CD4-positive, alpha-beta T cell treated with Interleukin-12 subunit alpha and Interleukin-12 subunit beta, for 1 hour (primary cell): ENCODE measurements around the gene ZNF785.
"Not testable (repeated sequence)": the region's sequence is repeated elsewhere in the genome, so short reads cannot be mapped to it uniquely, and the experiment has no call there.

Experiments
- DNase-seq: peaks from one replicate; pipeline ENCODE4 v3.0.0-alpha.2; 2020

Gene ZNF785

DNA sequence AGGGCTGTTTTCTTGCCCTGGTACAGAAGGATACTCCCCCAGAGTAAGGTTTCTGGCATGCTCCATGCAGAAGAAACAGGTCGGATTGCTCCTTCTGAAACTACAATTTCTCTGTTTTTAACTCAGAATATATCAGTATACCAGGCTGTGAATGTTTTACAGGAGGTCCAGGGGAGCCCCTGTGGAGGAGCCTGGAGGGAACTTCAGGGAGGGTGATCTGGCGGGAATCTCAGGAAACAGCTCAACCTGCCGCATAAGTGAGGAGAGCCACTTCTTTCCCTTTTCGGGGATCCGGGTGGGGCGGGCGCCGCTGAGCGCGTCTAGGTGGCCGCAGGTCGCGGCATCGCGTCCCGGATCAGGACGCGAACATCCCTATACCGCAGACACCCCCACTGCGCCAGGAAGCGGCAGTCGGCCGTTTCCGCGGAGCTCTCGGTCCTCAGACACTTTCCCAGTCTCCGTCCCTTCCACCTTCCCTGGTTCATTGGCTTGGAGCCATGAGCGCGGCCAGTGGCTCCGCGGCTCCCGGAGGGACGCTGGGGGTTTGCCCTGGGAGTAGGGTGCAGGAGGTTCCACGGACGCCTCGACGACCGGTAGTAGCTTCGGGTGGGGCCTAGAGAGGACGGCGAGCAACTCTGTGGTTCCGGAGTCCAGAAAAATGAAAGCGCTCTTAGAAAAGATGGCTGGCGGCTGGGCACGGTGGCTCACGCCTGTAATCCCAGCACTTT lies 24.2 kb downstream of the ZNF785 start:
- peak; percentile 39 for DNase-seq

DNA sequence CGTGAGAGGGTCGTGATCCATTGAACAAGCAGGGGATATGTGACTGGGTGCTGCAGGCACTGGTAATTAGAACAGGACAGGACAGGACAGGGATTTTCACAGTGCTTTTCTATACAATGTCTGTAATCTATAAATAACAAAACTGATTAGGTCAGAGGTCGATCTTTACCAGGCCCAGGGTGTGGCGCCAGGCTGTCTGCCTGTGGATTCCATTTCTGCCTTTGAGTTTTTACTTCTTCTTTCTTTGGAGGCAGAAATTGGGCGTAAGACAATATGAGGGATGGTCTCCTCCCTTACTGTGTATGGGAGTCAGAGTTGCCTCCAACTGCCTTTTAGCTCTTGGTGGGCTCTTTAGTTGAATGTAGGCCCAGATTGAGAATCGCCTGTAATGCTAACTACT lies 25.8 kb downstream of the ZNF785 start:
- no peak for DNase-seq

DNA sequence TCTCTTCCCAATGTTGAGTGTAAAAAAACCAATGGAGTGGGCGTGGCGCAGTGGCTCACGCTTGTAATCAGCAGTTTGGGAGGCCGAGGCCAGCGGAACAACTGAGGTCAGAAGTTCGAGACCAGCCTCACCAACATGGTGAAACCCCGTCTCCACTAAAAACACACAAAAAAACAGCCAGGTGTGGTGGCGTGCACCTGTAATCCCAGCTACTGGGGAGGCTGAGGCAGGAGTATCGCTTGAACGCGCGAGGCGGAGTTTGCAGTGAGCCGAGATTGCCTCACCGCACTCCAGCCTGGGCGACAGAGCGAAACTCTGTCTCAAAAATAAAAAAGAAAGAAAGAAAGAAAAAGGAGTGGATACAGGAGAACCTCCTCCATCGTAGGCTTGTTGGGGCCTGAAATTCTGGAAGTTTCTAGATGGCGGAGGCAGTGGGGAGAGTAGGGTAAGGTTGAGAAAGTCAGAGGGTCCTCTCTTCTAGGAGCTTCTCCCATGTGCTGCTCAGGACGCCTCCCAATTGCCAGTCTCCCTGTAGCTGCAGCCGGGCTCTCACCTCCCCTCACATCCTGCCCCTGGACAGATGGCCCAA lies 26.6 kb downstream of the ZNF785 start:
- DNase-seq = no peak

DNA sequence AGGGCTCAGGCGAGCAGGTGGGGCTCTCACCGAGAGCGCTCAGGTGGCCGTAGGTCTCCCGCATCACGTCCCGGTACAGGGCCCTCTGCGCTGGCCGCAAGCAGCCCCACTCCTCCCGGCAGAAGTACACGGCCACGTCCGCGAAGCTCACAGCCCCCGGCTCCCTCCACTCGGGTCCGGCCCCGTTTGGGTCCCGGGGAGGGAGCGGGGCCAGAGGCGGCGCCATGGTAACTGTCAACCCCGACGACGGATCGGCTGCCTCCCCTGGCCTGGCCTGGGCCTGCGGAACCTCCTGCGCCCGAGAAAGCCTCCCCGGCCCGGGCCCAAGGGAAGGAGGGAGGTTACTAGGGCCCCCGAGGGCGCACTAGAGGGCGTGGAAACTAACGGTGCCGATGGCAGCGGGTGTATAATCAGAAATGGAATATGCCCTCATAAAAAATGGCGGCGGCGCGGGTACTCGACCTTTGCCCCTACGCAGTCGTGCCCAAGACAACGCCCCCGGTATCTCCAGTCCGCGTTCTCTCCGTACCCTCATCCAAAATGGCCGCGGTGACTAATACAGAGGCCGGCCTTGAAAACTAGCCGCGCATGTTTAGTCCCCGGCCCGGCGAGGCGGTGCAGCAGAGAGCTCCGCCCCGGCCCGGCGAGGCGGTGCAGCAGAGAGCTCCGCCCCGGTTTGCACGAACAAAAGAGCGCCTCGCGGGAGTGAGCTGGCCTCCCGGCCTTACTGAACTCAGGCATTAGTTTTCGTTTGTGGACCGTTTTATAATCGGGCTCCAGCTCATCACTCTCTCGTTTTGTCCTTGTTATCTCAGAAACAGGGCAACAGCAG lies 27.3 kb downstream of the ZNF785 start, which contains the start of gene ZNF764:
Gene ZNF764 (minus strand): TSS at position 418 of the 832 bp plus-strand sequence. CDS start 192 bp downstream, at position 226.
- DNase-seq = peak; percentile 99

DNA sequence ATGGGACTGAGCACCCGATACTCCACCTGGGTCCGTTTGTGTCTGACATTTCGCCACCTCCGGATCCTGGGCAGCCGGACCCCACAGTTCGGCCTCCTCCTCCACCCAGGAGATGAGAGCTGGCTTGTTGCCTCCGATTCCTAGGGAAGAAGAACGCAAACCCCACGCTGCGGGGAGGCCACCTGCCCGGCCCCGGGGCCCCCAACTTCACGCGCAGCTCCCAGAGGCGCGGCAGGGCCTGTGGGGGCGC lies 27.9 kb downstream of the ZNF785 start:
- DNase-seq = no peak

DNA sequence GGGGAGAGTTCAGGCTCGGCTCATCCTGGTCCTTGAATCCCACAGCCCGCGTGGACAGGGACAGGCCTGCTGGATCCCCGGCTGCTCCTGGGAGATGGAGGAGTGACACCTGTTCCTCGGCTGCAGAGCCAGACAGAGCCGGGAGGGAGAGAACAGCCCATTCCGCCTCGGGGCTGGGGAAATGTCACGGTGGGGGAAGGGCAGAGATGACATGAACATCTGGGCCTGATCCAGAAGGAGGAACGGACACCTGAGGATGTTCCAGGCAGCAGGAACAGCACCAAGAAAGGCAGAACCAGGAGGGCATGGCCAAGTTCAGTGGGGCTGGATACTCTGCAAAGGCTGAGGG lies 29.4 kb downstream of the ZNF785 start:
- no peak for DNase-seq

DNA sequence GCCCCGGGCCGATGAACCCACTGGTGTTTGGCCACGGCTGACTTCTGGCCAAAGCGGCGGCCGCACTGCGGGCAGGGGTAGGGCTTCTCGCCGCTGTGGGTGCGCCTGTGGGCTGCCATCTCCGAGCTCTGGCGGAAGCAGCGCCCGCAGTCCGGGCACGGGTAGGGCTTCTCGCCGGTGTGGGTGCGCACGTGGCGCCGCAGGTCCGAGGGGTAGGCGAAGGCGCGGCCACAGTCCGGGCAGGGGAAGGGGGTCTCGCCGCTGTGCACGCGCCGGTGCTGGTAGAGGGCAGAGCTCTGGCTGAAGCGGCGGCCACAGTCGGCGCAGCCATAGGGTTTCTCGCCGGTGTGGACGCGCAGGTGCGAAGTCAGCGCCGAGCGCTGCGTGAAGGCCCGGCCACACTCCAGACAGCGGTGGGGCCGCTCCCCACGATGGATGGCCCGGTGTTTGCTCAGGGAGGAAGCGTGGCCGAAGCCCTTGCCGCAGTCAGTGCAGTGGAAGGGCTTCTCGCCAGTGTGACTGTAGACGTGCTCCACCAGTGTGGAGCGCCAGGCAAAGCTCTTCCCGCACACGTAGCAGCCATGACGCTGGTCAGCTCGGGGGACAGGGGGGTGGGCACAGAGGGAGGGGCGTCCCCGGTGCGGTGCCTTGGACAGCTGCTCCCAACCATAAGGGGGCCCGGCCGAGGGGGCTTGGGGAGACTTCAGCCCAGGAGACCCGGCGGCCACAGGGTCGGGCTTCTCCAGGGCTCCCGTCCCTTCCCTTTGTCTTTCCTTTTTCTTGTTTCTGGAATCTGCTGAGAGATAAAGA lies 30.0 kb downstream of the ZNF785 start:
- no peak for DNase-seq

DNA sequence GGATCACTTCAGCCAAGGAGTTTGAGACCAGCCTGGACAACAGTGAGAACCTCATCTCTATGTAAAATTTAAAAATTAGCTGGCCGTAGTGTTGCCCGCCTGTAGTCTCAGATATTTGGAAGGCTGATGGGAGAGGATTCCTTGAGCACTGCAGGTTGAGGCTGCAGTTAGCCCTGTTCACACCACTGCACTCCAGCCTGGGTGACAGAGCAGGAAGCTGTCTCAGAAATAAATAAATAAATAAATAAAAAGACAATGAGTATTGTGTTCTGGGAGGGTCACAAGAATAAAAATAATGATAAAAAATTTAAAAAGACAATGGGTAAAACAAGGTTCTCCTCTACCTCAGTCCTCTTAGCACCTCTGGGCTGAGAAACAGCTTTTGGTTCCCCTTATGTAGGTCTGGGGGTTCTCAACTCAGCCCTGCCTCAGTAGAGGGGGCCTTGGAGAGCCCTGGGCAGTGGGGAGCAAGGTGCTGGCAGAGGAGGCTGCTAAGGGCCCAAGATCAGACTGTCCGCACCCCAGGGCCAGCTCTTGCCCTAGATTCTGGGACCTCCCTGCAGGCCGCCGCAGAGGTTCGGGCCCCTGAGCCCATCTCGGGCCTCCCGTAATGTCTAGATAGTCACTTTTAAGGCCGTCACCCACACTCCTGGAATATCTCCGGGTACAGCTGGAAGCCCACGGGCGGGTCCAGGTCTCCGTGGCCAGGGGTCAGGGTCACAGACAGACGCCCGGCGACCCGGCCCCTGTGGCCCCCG lies 30.8 kb downstream of the ZNF785 start:
- DNase-seq = no peak

DNA sequence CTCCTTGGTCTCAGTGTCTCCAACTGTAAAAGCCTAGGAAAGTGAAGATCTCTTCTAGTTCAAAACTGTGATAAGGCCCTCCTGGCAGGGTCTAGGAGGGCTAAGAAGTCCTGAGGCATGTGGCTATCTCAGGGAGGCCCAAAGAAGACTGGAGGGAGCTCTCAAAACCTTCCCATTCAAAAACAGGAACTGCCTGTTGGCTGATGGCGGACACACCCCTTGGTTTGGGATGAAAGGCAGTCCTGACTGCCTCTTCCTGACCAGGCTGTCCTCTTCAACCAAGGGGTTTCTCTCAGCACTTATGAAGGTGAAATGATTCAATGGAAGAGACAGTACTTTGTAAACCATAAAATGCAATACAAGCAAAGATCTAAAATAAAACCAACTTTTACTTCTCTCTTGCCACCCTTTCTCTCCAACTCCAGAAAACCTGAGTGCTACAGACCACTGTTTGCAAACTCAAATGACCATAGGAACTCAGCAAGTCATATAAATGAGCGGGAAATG lies 32.1 kb downstream of the ZNF785 start:
- no peak for DNase-seq

DNA sequence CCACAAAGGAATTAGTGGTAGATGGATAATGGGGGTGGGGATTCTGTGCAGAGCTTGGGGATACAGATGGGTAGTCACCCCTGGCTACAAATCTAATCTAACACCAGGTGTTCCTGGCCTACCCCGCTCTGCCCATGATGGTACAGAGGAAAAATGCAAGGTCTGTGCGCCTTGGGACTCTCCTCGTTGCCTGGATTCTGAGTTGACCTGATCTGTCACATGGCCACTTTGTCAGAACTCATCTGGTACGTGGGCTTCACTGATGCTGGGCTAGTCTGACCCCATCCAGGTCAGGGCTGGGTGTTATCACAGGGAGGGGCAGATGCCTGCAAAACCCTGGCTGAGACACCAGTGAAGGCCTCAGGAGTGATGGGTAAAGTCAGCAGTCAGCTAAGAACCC lies 32.5 kb downstream of the ZNF785 start:
- no peak for DNase-seq

DNA sequence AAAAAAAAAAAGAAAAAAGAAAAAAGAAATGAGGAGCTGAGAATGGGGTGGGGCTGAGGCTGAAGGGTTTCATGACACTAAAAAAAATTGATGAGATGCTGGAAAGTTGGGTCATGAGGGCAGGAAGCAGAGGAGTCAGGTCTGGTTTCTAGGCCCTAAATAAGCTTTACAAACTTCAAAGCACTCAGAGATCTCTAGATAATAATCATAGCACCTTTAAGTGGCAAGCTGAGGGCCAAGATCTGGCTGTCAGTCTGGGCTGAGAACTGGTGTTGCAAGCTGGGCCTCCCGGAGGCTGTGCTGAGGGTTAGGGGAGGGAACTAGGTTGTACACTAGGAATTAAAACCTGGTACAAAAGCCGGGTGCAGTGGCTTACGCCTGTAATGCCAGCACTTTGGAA lies 33.7 kb downstream of the ZNF785 start:
- peak; percentile 84 for DNase-seq

DNA sequence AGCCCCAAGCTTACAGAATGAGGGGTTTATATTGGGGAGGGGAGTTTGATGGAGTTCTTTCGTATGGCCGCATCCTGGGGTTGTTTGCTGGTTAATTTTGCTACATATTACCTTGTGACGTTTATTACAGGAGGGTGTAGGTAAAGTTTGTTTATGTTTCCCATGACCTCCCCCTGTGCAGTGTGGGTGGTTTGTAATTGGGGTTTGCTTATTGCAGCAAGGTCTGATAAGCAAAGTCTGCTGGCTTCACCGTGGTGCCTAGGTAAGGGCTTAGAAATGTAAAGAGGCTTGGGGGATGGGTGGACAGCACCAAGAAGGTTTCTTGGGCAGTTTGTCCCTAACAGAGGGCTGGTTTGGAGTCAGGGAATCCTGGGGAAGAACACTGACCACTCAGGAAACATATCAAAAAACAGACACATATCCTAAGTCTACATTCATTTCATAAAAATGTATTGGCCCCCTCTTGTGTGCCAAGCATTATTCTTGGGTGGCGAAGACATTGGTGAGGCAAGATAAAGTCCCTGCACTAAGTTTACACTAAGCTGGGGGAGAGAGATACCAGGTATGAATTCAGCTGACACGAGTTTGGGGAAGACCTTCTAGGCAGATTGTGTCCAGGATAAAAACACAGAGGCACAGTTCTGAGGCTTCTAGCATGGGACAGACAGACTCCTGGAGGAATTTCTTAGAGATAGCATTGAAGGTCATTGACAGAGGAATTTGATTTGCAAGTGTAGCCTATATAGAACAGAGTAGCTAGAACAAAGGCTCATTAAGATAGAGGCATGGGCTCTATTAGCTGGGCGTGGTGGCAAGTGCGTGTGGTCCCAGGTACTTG lies 36.9 kb downstream of the ZNF785 start:
- DNase-seq = no peak

DNA sequence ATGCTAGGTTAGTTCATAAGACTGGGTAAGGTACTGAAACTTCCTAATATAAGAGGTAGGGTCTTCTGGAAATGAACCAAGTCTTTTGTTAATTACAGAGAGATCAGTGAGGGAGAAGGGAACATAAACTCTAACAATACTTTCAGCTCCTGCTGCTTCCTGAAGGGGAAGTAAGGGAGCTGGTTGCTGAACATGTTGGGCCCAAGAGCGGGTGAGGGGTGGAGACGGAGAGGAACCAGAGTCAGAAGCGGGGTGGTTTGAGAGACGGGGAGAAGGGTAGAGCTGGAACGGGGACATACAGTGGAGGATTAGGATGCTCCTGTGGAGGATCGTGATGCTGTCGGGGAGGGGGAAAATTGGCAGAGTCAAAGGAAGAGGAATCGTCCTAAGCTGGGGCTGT lies 39.4 kb downstream of the ZNF785 start:
- DNase-seq = no peak

DNA sequence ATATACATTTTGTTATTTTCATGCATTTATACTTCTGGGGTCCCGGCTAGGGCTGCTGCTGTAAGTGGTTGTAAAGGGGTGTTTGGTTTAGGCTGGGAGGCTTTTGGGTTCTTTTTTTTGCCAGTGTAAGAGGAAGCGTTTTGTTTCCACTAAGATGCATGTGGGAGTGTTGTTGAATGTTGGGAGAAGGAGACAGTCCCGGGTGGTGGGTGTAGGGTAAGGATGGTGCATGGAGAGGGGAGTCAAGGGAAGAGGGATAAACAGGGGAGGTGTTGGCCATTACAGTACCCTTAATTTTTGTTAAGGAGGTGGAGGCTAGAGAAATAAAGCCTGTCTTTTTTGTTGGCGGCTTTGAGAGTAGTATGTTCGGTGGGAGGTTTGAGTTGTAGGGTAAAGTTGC lies 42.4 kb downstream of the ZNF785 start:
- no peak for DNase-seq

DNA sequence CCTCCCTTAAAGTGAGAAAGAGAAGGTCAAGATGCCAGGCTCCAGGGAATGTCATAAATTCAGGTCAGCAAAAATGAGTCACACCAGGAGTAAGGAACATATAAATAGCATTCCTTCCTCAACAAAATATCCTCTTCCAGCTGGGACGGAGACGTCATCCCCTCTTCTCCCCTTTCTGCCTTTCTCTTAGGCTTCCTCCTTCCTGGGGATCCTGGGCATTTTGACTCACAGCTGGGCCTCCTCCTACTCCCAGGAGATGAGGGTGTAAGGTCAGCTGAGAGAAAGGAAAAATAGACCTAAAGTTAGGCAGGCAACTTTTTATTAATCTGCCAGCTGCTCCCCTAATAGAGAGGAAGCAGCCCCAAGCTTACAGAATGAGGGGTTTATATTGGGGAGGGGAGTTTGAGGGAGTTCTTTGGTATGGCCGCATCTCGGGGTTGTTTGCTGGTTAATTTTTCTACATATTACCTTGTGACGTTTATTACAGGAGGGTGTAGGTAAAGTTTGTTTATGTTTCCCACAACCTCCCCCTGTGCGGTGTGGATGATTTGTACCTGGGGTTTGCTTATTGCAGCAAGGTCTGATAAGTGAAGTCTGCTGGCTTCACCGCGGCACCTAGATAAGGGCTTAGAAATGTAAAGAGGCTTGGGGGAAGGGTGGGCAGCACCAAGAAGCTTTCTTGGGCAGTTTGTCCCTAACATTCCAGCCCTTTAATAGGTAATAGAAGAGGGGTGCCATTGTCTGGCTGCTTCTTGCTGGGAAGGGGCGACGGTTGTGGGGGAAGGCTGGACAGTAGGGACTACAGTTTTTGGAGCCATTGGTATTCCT lies 43.8 kb downstream of the ZNF785 start:
- DNase-seq = no peak

DNA sequence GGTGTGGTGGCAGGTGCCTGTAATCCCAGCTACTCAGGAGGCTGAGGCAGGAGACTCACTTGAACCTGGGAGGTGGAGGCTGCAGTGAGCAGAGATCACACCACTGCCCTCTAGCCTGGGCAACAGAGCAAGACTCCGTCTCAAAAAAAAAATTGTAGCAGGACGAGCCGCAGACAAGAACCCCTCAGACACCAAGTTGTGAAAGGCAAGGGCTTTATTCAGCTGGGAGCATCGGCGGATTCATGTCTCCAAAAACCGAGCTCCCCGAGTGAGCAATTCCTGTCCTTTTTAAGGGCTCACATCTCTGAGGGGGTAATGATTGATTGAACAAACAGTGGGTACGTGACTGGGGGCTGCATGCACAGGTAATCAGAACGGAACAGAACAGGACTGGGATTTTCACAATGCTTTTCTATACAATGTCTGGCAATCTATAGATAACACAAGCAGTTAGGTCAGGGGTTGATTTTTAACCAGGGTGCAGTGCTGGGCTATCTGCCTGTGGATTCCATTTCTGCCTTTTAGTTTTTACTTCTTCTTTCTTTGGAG lies 44.5 kb downstream of the ZNF785 start:
- DNase-seq = not testable (repeated sequence)

DNA sequence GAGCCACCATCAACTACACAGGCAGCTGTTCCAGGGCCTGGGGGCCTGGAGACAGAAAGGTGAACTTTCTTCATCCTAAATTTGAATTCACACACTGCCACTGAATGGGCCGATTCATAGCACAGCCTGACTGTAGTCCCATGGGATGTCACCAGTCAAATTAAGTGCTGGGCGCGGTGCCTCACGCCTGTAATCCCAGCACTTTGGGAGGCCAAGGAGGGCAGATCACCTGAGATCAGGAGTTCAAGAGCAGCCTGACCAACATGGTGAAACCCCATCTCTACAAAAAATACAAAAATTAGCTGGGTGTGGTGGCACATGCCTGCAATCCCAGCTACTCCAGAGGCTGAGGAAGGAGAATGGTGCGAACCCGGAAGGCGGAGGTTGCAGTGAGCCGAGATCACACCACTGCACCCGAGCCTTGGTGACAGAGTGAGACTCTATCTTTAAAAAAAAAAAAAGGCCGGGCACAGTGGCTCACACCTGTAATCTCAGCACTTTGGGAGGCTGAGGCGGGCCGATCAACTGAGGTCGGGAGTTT lies 45.4 kb downstream of the ZNF785 start:
- not testable (repeated sequence) for DNase-seq

DNA sequence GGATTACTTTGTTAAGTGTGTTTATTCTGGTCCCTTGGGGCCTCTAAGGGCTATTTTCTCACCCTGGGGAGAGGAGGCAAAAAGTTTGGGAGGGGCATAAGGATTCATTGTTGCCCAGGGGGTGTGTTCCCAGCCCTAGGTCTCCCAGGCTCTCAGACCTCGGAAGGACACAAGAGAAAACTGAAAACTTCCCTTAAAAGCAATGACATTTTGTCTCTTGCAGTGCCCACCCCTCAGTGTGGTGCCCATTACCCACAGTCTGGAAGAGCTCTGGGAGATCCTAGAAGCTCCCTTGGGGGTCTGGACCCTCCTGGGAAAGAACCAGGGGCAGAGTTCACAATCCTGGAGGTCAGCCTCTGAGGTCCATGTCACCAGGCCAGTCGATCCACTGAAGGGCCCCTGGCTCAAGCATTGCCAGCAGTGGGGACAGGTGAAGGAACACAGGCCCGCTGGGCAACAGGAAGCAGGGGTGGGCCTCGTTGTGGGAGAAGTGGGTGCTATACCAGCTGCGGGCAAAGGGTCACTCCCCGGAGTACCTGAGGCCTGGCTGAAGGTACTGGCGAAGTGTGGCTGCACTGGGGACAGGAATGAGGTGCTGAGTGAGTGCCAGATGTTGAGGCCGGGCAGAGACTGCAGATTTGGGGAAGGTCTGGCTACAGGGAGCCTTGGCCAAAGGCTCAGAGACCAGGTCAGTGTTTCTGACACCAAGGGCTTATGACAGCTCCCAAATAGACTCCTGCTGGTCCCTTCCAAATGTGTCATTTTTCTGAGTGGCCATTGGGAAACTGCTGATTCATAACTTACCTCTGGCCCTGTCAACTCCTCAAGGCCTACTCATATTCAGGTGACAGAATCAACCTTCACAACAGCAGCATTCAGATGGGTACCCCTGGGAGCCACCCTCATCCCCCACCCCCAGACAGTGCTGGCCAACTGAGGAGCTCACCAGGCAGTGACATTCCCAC lies 46.2 kb downstream of the ZNF785 start:
- no peak for DNase-seq
